HL-60 (cell line): ENCODE results near the gene KCNMA1.

Experiments
- TF ChIP-seq, protein P1 (sequence below): IDR thresholded peaks from one replicate; pipeline ENCODE4 v1.5.1; 2011; ENCODE audit warnings: low read length, control low read depth, inconsistent platforms; ENCODE audit not compliant: insufficient read depth
- TF ChIP-seq, protein P2 (sequence below): IDR thresholded peaks from 2 replicates; pipeline ENCODE4 v1.6.1; 2012; ENCODE audit warnings: low read depth; ENCODE audit not compliant: insufficient replicate concordance

DNA sequence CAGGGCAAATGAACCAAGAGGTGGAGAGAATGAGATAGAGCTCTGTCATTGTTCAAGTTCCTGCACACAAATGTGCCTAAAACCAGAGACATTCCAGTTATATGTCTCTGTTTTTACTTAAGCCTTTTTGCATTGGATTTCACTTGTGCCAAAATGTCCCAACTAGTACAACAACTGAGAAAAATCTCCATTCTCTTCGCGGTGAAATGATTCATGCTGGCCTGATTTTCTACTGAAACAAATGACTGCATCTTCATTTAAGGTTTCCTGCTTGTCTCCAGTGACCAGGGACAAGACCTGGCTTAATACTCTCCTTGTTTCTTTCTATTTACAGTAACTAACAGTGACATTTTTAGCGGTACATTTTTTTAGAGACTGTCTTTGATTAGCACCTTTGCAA is 714.9 kb downstream of the KCNMA1 start:
- TF ChIP-seq, protein P1, sequence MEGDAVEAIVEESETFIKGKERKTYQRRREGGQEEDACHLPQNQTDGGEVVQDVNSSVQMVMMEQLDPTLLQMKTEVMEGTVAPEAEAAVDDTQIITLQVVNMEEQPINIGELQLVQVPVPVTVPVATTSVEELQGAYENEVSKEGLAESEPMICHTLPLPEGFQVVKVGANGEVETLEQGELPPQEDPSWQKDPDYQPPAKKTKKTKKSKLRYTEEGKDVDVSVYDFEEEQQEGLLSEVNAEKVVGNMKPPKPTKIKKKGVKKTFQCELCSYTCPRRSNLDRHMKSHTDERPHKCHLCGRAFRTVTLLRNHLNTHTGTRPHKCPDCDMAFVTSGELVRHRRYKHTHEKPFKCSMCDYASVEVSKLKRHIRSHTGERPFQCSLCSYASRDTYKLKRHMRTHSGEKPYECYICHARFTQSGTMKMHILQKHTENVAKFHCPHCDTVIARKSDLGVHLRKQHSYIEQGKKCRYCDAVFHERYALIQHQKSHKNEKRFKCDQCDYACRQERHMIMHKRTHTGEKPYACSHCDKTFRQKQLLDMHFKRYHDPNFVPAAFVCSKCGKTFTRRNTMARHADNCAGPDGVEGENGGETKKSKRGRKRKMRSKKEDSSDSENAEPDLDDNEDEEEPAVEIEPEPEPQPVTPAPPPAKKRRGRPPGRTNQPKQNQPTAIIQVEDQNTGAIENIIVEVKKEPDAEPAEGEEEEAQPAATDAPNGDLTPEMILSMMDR = no peak
- TF ChIP-seq, protein P2, sequence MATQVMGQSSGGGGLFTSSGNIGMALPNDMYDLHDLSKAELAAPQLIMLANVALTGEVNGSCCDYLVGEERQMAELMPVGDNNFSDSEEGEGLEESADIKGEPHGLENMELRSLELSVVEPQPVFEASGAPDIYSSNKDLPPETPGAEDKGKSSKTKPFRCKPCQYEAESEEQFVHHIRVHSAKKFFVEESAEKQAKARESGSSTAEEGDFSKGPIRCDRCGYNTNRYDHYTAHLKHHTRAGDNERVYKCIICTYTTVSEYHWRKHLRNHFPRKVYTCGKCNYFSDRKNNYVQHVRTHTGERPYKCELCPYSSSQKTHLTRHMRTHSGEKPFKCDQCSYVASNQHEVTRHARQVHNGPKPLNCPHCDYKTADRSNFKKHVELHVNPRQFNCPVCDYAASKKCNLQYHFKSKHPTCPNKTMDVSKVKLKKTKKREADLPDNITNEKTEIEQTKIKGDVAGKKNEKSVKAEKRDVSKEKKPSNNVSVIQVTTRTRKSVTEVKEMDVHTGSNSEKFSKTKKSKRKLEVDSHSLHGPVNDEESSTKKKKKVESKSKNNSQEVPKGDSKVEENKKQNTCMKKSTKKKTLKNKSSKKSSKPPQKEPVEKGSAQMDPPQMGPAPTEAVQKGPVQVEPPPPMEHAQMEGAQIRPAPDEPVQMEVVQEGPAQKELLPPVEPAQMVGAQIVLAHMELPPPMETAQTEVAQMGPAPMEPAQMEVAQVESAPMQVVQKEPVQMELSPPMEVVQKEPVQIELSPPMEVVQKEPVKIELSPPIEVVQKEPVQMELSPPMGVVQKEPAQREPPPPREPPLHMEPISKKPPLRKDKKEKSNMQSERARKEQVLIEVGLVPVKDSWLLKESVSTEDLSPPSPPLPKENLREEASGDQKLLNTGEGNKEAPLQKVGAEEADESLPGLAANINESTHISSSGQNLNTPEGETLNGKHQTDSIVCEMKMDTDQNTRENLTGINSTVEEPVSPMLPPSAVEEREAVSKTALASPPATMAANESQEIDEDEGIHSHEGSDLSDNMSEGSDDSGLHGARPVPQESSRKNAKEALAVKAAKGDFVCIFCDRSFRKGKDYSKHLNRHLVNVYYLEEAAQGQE = no peak
